ENCODE data around the gene ADGRA1. TPM values are rescaled to one million over a fixed set of nuclear protein-coding genes. Genes with fewer than 3 reads are reported as not detected.

ADGRA1 gene
- total and polyA plus RNA-seq, 2 of the 8 experiments (the other 6 are each of a cell fraction or from before 2014, with no cell fraction given) = 0.17 to 0.21 TPM

DNA sequence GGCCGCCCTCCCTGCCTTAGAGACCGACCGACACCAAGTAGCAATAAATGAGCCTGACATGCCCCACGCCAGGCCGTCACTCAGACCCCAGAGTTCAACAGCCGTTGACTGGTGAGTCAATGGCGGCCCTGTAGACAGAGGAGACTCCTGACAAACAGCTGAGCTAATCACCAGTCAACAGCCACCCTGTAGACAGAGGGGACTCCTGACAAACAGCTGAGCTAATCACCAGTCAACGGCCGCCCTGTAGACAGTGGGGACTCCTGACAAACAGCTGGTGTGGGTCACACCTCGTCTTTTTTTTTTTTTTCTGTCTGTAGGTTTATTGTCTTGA, 55.4 kb downstream of the ADGRA1 start:
- Histone ChIP-seq H3K79me1 (ENCODE audit: low read depth, low read length) (no peaks in the 10 kb centered on the region), H3K27ac (ENCODE audit: low read depth, low read length) (no peak overlapping the region)
- CTCF ChIA-PET (ENCODE audit: partially characterized antibody) = interaction anchor here (0.6 to 6.3 kb wide), 49 partner anchors 10 to 1985 kb away, joined by 3 to 40 read pairs (median 4); no protein-coding TSS in a partner anchor

More for the DNA sequence above, 55.4 kb downstream of the ADGRA1 start:
- no peak for TF ChIP-seq RFX5 (IDR thresholded peaks at IDR 0.05; ENCODE audit: borderline replicate concordance, low read depth, low read length)
- TF ChIP-seq SIN3A (conservative IDR thresholded peaks at IDR 0.05 in 1 of 2, IDR thresholded peaks at IDR 0.05 in 1 of 2; ENCODE audit: low read depth in 1 of 2, low read length in 2 of 2) = no peak
- TF ChIP-seq TAF1 (IDR thresholded peaks at IDR 0.05; ENCODE audit: low read depth, low read length) = no peak
- TF ChIP-seq FOSL1 (IDR thresholded peaks at IDR 0.05; ENCODE audit: insufficient read depth, low read depth, low read length) = no peak
- TF ChIP-seq NRF1 (IDR thresholded peaks at IDR 0.05; ENCODE audit: low read depth, low read length) = no peak
- no peak for TF ChIP-seq SAP30 (IDR thresholded peaks at IDR 0.05; ENCODE audit: insufficient read depth, insufficient replicate concordance, low read length)
- TF ChIP-seq SUZ12 (IDR thresholded peaks at IDR 0.05; ENCODE audit: low read length) = no peak
- no peak for TF ChIP-seq JUND (IDR thresholded peaks at IDR 0.05; ENCODE audit: low read length)
- TF ChIP-seq CBX5 (IDR thresholded peaks at IDR 0.05; ENCODE audit: low read depth, low read length) = no peak
- TF ChIP-seq HDAC6 (IDR thresholded peaks at IDR 0.05; ENCODE audit: low read depth, low read length) = no peak
- TF ChIP-seq ZNF274 (IDR thresholded peaks at IDR 0.05; ENCODE audit: borderline replicate concordance, extremely low read depth, low read length) = no peak
- Histone ChIP-seq H2BK120ac (replicated peaks; ENCODE audit: low read depth, low read length) (no peak overlapping the region), H3K4me1 (replicated peaks in 1 of 4; ENCODE audit: control insufficient read depth in 3 of 4, insufficient read depth in 4 of 4, low read length in 3 of 4) (peaks cover 0 to 6% (median 5%) of the 10 kb centered on the region in 4 experiments; a peak in 6 of 7 replicates), H3K14ac (ENCODE audit: insufficient read length) (no peak overlapping the region), H3K9me3 (ENCODE audit: insufficient read depth in 2 of 2, low read depth in 1 of 2, low read length in 1 of 2) (peaks cover 0 to 10% of the 10 kb centered on the region in 2 experiments; a peak in 1 of 4 replicates), H2BK5ac (ENCODE audit: low read depth, low read length) (no peak overlapping the region), H3K23ac (ENCODE audit: insufficient read length) (no peak overlapping the region), H3K4ac (replicated peaks; ENCODE audit: insufficient read length, low read depth, low read length) (no peak overlapping the region), H3K56ac (replicated peaks; ENCODE audit: insufficient read length, low read depth, low read length) (no peak overlapping the region), H2AK5ac (ENCODE audit: low read depth, low read length) (no peak overlapping the region), H3K4me3 (ENCODE audit: extremely low read depth in 1 of 4, insufficient read depth in 2 of 4, low read depth in 3 of 4, low read length in 4 of 4) (no peak overlapping the region), H3K9ac (replicated peaks in 1 of 4; ENCODE audit: extremely low read depth in 1 of 4, low read depth in 3 of 4, low read length in 3 of 4) (no peak overlapping the region), H4K91ac (replicated peaks; ENCODE audit: insufficient read length, low read length) (no peak overlapping the region), H3K36me3 (ENCODE audit: control insufficient read depth in 2 of 4, insufficient read depth in 4 of 4, low read length in 3 of 4) (no peaks in the 10 kb centered on the region), H2BK12ac (ENCODE audit: low read depth, low read length) (no peak overlapping the region), H4K5ac (ENCODE audit: insufficient read length, low read depth, low read length) (no peak overlapping the region), H3K79me2 (ENCODE audit: control insufficient read depth in 1 of 2, insufficient read depth in 2 of 2, low read length in 2 of 2) (no peaks in the 10 kb centered on the region), H3K4me2 (ENCODE audit: insufficient read depth in 1 of 2, low read depth in 2 of 2, low read length in 2 of 2) (no peak overlapping the region), H4K8ac (ENCODE audit: extremely low read depth, insufficient read depth, low read length) (no peak overlapping the region), H4K20me1 (replicated peaks in 1 of 2; ENCODE audit: control insufficient read depth in 1 of 2, insufficient read depth in 2 of 2, low read length in 2 of 2) (no peaks in the 10 kb centered on the region), H2AFZ (ENCODE audit: low read length) (no peak overlapping the region), H3K27me3 (replicated peaks in 1 of 4; ENCODE audit: control insufficient read depth in 3 of 4, extremely low read depth in 1 of 4, insufficient read depth in 3 of 4, low read length in 3 of 4) (no peaks in the 10 kb centered on the region), H3K18ac (ENCODE audit: extremely low read depth, low read length) (no peak overlapping the region), H2BK15ac (ENCODE audit: low read length) (no peak overlapping the region), H2BK20ac (ENCODE audit: low read length) (no peak overlapping the region), H3K23me2 (ENCODE audit: low read depth, low read length) (no peaks in the 10 kb centered on the region)
- no peak for FAIRE-seq
- WGBS, 2 experiments (ENCODE audit: extremely low coverage in 1 of 2, insufficient coverage in 1 of 2, insufficient read length in 1 of 2, insufficient replicate concordance in 2 of 2, low coverage in 1 of 2, low lambda C conversion rate in 2 of 2, missing lambda C conversion rate in 1 of 2) = 84% methylated on average over 10 of the region's 10 CpGs; no CpG with 5 or more reads in 1 of the 2 experiments
- no peak for DNase-seq (ENCODE audit: low read depth in 1 of 2, low spot score in 2 of 2)
- POLR2A ChIA-PET (ENCODE audit: partially characterized antibody) = interaction anchor here (0.6 to 2.3 kb wide), 7 partner anchors 11 to 250 kb away, joined by 3 to 6 read pairs (median 3); no protein-coding TSS in a partner anchor
